Natural killer cell (primary cell): Measurements from ENCODE around the gene FAM20B. TPM values are rescaled to one million over a fixed set of nuclear protein-coding genes. Genes with fewer than 3 reads are reported as not detected.

Experiments
- ATAC-seq, 3 donors: fragments of 150-1000 bp in 2 of 3; fragments of 200-7000 bp in 1 of 3; cut with Tn5 transposase; 1 replicate in 1 of 3; 2 replicates in 2 of 3; pipeline ENCODE4 v1.10.0; 2021; ENCODE audit warnings: mild to moderate bottlenecking in 2 of 3, moderate library complexity in 2 of 3
- DNase-seq, 2 donors: peaks; one replicate each; pipeline versions ENCODE4 v3.0.0 to v3.0.0-alpha.2; 2013 to 2021; ENCODE audit warnings: mixed read lengths in 1 of 2
- H3K27ac ChIP-seq: one replicate; pipeline ENCODE4 v1.5.1; 2013; ENCODE audit warnings: mild to moderate bottlenecking, low read length
- H3K27me3 ChIP-seq: one replicate; pipeline ENCODE4 v1.6.1; 2013; ENCODE audit warnings: low read length; ENCODE audit not compliant: control insufficient read depth, insufficient read depth
- H3K36me3 ChIP-seq: one replicate; pipeline ENCODE4 v1.6.1; 2013; ENCODE audit warnings: low read length; ENCODE audit not compliant: control insufficient read depth, insufficient read depth
- H3K4me1 ChIP-seq: one replicate; pipeline ENCODE4 v1.6.1; 2013; ENCODE audit warnings: low read length; ENCODE audit not compliant: control insufficient read depth, insufficient read depth
- H3K4me3 ChIP-seq: one replicate; pipeline ENCODE4 v1.5.1; 2013; ENCODE audit warnings: low read length
- H3K9me3 ChIP-seq: one replicate; pipeline ENCODE4 v1.6.1; 2013; ENCODE audit warnings: low read length; ENCODE audit not compliant: control insufficient read depth, insufficient read depth
- H3K27ac Mint-ChIP-seq, 2 donors: one replicate each; pipeline ENCODE4 v1.8.0; 2022; ENCODE audit warnings: mild to moderate bottlenecking in 2 of 2, mixed read lengths in 2 of 2, moderate library complexity in 1 of 2
- H3K27me3 Mint-ChIP-seq, 2 donors: one replicate each; pipeline ENCODE4 v1.8.0; 2022; ENCODE audit warnings: low read depth in 2 of 2, mixed read lengths in 2 of 2
- H3K36me3 Mint-ChIP-seq: one replicate; pipeline ENCODE4 v1.8.0; 2022; ENCODE audit warnings: mixed read lengths
- H3K4me1 Mint-ChIP-seq, 2 donors: one replicate each; pipeline ENCODE4 v1.8.0; 2022; ENCODE audit warnings: mixed read lengths in 2 of 2
- H3K4me3 Mint-ChIP-seq: one replicate; pipeline ENCODE4 v1.8.0; 2022; ENCODE audit warnings: mild to moderate bottlenecking, moderate library complexity, mixed read lengths
- H3K9me3 Mint-ChIP-seq, 2 donors: one replicate each; pipeline ENCODE4 v1.8.0; 2022; ENCODE audit warnings: mixed read lengths in 2 of 2
- CTCF ChIP-seq: fragments of 200-600 bp; IDR thresholded peaks from one replicate; pipeline ENCODE4 v1.8.0; 2022; ENCODE audit warnings: antibody characterized with exemption
- WGBS: methylation state at CpG from one replicate; pipeline ENCODE4 v1.1.7; 2013; ENCODE audit warnings: missing lambda C conversion rate; ENCODE audit not compliant: insufficient coverage; 5-methylcytosine and 5-hydroxymethylcytosine counted together
- intact Hi-C: fragments of 100-400 bp; cut with micrococcal nuclease; formaldehyde crosslinking; loops from one replicate; pipeline ENCODE4 v1.14.2; 2022
- total RNA-seq, 4 donors: library from RNA; stranded (reverse); fragments of 120-200 nt in 1 of 4; gene quantifications; one replicate each; pipeline versions ENCODE4 v1.2.3 to v1.2.4, GENCODE V29; 2013 to 2022

FAM20B gene
- total RNA-seq, 3 donors from 2014 or later (not counting 1 experiment from before 2014, with no cell fraction given), result 27.6 to 35.2 (median 29.0) TPM

DNA sequence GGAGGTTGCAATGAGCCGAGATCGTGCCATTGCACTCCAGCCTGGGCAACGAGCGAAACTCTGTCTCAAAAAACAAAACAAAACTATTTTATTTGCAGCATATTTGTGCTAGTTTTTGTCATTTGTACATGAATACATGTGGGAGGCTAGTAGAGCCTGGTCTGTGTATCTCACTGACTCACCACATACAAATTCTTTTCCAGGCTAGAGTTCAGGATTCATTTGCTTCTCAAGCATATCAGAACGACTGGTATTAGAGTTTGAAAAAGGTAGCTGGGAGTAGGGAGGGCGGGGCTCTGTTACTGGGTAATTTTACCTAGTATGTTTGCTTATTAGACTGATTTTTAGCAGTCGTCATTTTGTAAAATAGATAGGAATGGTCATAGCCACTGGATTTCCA is 51.7 kb downstream of the FAM20B start:
- 89% methylated on average over 5 of the region's 7 CpGs for WGBS
- H3K9me3 Mint-ChIP-seq, result no peaks in the 10 kb centered on the region
- intact Hi-C loops, result no loop called here
- H3K27ac Mint-ChIP-seq, result no peak overlapping the region
- no peaks in the 10 kb centered on the region for H3K27me3 ChIP-seq
- H3K4me1 ChIP-seq, result peaks cover 8% of the 10 kb centered on the region
- no peaks in the 10 kb centered on the region for H3K27me3 Mint-ChIP-seq
- no peaks in the 10 kb centered on the region for H3K9me3 ChIP-seq
- TF ChIP-seq CTCF, result no peak
- H3K4me3 Mint-ChIP-seq, result no peak overlapping the region
- ATAC-seq, result no peak
- no peak for DNase-seq
- peaks cover 2% of the 10 kb centered on the region for H3K36me3 ChIP-seq
- H3K4me1 Mint-ChIP-seq, result peaks cover 12% of the 10 kb centered on the region in 2 donors
- H3K27ac ChIP-seq, result no peak overlapping the region
- no peak overlapping the region for H3K4me3 ChIP-seq
- peaks cover 4% of the 10 kb centered on the region for H3K36me3 Mint-ChIP-seq

- Mint-ChIP-seq H3K27me3 (no peaks in the 10 kb centered on the region), H3K4me3 (peak overlapping the region; percentile 37), H3K27ac (no peak overlapping the region), H3K36me3 (no peaks in the 10 kb centered on the region), H3K4me1 (peaks cover 12 to 19% of the 10 kb centered on the region in 2 donors), H3K9me3 (no peaks in the 10 kb centered on the region)
- Histone ChIP-seq H3K9me3 (no peaks in the 10 kb centered on the region), H3K4me3 (no peak overlapping the region), H3K27ac (no peak overlapping the region), H3K27me3 (no peaks in the 10 kb centered on the region), H3K36me3 (no peaks in the 10 kb centered on the region), H3K4me1 (peaks cover 17% of the 10 kb centered on the region)
- peak; percentile 65 for TF ChIP-seq CTCF
- peak; percentile 46 to 61 (median 49) for ATAC-seq
- WGBS, result 62% methylated on average over 13 of the region's 18 CpGs
- intact Hi-C loops, result loop anchor here (1.0 to 2.0 kb wide), 2 partner anchors 290 to 732 kb away; no protein-coding TSS in a partner anchor
- peak in 1 of 2 donors; percentile 82 for DNase-seq
Observed at GRCh38 chr1:179079113-179079761, 53.5 kb downstream of the FAM20B start.

- intact Hi-C loops, result loop anchor here (1.0 kb wide), 1 partner anchor 213 kb away; no protein-coding TSS in a partner anchor
- WGBS, result 33% methylated on average over 18 of the region's 18 CpGs
Observed at GRCh38 chr1:179080866-179081686, 55.4 kb downstream of the FAM20B start.

More at GRCh38 chr1:179080866-179081686, 55.4 kb downstream of the FAM20B start:
- Mint-ChIP-seq H3K27ac (peak overlapping the region; percentile 91 to 92), H3K9me3 (no peaks in the 10 kb centered on the region), H3K4me3 (peak overlapping the region; percentile 93), H3K36me3 (no peaks in the 10 kb centered on the region), H3K27me3 (no peaks in the 10 kb centered on the region), H3K4me1 (peaks cover 12 to 24% of the 10 kb centered on the region in 2 donors)
- Histone ChIP-seq H3K4me1 (peaks cover 20% of the 10 kb centered on the region), H3K9me3 (no peaks in the 10 kb centered on the region), H3K27me3 (no peaks in the 10 kb centered on the region), H3K36me3 (peaks cover 8% of the 10 kb centered on the region), H3K27ac (peak overlapping the region; percentile 86), H3K4me3 (peak overlapping the region; percentile 84)
- peak; percentile 6 to 24 (median 11) for ATAC-seq
- DNase-seq, result peak in 1 of 2 donors; percentile 78
- TF ChIP-seq CTCF, result no peak
